ENCODE measurements around the gene MAPKAP1.
"Not testable (repeated sequence)": the region's sequence is repeated elsewhere in the genome, so short reads cannot be mapped to it uniquely, and the experiment has no call there.

The MAPKAP1 gene

DNA sequence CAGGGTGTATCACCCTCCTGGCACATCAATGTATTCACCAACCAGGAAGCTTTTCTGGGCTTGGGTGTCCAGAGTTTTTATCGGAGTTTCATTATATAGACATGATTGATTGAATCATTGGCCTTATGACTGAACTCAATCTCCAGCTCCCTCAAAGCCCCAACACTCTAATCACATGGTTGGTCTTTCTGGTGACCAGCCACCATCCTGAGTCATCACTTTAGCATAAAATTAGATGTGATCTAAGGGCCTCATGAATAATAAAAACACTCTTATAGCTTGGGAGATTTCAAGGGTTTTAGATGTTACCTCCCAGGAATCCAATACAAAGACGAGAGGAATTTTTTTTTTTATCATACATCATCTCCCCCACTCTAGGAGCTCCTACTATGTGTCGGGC, 32.4 kb upstream of the MAPKAP1 start:
- intact Hi-C loops (cut with DNase I), result no loop called here
- DNase-seq, result no peak

DNA sequence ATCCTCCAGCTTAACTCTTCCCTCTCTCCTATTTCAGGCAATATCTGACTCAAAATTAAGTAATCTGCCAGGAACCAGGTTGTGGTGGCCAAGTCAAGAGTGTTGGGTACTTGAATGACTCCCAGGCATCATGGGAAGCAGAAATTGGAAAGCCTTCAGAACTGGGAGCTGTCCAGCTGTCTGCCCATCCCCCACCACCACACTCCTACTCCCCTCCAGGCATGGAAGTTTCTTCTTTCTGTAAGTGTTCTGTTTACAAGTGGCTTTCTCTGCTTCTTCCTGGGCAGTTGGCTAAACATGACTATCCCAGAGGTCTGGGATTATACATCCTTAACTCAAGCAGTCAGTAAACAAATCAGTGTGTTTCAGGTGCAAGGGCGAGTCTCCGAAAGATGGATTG, 25.6 kb upstream of the MAPKAP1 start:
- no peak for DNase-seq
- intact Hi-C loops (cut with DNase I), result no loop called here

DNA sequence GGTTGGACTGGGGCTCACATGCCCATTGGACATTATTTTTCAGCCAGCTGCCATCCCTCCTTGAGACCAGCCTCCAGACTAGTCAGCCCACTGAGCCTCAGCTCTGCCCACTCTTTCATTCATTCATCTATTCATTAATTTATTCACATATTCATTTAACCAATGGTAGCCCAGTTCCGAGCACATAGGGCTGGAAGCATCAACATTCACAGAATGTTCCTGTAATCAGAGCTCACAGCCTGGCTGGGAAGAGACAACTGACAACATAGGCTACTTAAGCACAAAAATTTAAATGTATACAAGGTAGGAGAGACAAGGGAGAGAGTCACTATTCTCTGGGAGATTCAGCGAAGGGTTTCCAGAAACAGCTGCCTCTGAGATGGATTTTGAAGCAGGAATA, 23.2 kb upstream of the MAPKAP1 start:
- intact Hi-C loops (cut with DNase I), result no loop called here
- DNase-seq, result no peak

DNA sequence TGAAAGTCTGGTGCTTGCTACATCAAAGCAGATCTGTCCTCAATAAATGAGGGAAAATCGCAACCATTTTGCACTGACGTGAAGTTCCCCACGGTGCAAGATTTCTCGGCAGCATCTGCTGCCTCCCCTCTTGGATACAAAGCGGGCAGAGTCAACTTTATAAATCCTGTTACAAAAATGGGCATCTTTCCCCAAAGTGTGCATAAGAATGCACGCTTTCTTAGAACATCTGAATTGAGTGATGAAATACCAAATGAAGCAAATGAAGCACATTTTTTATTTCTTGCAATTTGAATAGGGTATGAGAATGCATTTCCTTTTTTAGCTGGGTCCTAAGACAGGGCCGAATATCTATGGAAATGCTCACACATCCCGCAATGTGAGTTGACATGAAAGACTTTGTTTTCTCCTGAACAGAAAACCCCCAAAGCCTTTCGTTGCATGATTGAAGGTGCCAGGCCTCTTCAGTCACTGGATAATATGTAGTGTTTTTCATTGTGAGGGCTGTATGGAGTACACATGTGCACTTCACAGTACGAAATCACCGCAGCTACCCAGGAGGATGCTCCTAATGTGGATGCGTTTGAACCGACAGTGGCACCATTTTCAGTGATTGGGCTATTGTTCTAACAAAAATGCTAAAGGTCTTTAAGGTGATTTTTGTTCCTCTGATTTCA, 19.6 kb upstream of the MAPKAP1 start:
- intact Hi-C loops (cut with DNase I), result no loop called here
- DNase-seq, result no peak

DNA sequence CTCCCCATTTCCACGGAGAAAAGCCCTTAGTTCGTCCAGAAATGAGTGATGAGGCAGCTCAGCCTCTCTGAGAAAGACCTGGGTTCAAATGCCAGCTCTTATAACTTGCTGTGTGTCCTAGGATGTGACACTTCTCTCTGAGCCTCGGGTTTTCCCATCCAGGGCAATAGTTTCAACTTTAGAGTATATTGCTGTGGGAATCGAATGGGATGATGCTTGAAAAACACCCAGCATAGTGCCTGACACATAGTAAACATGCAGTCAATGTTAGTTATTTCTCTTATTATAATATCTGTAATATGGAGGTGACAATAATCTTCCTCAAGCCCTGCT, 430 bp upstream of the MAPKAP1 start:
- intact Hi-C loops (cut with DNase I), result loop anchor here (1.0 kb wide), 1 partner anchor 39 kb away; no protein-coding TSS in a partner anchor
- no peak for DNase-seq

DNA sequence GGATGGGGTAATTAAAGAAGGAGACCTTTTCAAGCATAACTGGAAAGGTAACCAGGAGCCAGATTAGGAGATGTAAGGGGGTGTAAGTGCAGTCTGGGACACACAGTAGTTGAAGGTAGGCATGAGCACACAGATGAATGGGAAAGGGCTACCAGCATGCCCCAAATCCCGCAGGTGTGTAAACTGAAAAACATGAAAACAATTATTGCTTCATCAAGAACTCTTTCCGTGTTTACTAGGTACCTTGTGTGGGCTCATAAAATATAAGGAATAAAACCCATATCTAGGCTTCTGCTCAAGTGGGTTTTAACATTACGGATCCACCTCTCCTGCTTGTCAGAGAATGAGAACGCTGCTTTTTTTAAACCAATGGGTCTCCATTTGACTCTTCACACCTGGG, 1.1 kb downstream of the MAPKAP1 start:
- DNase-seq, result no peak
- intact Hi-C loops (cut with DNase I), result no loop called here

DNA sequence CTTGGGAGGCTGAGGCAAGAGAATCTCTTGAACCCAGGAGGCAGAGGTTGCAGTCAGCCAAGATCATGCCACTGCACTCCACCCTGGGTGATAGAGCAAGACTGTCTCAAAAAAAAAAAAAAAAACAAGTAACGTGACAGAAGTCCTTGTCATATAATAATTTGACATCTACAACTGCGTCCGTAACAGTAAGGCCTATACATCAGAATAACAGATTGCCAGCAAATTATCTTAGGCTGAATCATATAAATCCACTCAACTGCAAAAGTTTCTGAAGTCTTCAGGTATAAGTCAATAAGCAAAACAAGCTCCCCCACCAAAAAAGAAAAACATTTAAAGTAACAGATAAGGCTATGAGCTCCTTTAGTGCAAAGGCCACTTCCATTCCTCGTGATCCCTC, 3.3 kb downstream of the MAPKAP1 start:
- intact Hi-C loops (cut with DNase I), result no loop called here

DNA sequence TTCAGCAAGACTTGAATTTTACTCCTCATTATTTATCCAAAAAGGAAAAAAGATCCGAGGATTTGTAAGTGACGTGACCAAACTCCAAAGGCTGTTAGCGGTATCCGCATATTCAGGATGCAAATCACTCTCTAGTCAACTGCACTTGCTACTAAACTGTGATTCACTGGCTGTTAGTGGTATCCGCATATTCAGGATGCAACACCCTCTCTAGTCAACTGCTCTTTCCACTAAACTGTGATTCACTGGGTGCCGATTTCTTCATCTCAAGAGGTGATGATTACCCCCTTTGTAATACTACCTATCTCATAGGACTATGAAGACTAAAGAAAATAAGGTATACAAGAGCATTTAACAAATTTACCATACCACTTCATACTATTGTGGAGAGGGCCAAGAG, 5.7 kb downstream of the MAPKAP1 start:
- intact Hi-C loops (cut with DNase I), result no loop called here
- DNase-seq, result no peak

More for the DNA sequence above, 3.3 kb downstream of the MAPKAP1 start:
- DNase-seq, result no peak

DNA sequence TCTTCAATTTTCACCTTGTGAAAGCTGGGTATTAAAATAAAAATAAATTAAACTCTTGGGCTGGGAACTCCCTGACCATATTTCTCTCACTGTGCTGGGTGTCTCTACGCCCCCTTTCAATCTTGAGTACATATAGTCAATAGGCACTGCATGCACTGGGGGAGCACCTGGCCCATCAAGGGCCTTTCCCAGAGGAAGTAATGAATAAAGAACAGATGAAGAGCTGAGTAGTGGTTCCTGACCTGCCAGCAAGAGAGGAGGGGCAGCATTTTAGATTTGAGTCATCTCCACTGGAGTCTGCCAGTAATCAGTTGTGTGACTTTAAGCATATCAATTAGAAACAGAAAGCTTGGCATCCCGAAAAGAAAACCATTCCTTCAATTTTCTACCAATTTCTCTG, 6.2 kb downstream of the MAPKAP1 start:
- intact Hi-C loops (cut with DNase I), result no loop called here
- DNase-seq, result no peak

DNA sequence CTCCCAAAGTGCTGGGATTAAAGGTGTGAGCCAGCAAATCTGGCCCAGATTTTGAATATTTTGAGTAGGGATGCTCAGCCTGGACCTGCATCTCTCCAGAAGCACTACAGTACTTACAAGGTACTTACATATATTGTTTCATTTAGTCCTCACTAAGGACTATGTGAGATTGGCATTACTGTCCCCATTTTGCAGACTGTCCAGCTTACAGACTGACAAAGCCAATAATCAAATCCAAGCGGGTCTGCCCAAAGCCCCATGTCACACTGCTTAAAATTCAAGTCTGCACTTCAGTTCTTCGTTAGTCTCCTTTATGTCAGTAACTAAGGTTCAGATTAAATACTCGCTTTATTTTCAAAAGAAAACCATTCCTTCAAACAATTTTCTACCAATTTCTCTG, 7.1 kb downstream of the MAPKAP1 start:
- no peak for DNase-seq
- intact Hi-C loops (cut with DNase I), result no loop called here

DNA sequence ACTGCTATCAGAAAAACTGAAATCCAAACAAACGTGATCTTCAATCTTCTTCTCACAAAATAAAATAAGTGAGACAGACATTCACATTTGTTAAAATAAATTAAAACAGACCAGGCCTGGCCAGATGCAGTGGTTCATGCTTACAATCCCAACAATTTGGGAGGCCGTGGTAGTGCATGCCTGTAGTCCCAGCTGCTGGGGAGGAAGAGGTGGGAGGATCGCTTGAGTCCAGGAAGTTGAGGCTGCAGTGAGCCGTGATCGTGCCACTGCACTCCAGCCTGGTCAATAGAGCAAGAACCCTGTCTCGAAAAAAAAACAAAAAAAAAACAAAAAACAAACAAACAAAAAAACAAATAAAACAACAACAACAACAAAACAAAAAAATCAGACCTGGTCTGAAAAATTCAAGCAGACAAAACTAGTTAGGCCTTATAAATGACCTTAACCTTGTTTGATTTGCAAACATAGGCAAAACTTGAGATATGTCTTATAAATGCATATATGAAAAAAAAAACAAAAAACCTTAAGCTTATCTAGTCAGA, 10.8 kb downstream of the MAPKAP1 start:
- DNase-seq, result no peak
- intact Hi-C loops (cut with DNase I), result no loop called here

DNA sequence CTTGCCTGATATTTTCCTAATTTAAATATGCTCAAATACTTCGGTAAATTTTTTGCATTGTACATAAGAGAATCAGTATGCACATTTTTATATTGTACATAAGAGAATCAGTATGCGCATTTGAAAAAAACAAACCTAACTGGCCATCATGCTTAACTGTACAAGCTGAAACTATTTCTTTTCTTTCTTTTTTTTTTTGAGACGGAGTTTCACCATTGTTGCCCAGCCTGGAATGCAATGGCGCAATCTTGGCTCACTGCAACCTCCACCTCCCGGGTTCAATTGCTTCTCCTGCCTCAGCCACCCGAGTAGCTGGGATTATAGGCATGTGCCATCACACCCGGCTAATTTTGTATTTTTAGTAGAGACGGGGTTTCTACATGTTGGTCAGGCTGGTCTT, 11.5 kb downstream of the MAPKAP1 start:
- intact Hi-C loops (cut with DNase I); DNase-seq: not testable (repeated sequence)

DNA sequence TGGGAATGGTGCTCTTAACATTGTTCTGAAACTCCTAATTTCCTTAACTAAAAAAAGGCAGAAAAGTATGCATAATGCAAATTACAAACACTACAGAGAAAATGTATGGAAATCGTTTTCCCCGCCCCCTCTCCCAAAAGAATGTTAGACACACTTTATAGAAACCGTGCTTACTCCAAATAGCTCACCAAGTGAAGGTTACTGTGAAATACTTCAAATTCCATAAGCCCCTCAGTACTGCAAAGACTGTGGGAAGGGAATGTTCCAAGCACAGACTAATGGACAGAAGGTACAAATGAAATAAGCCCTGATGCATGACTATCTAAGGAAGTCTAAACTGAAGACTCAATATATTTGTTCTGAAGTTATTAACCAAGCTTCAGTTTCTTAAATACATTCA, 12.5 kb downstream of the MAPKAP1 start:
- intact Hi-C loops (cut with DNase I), result no loop called here
- no peak for DNase-seq

DNA sequence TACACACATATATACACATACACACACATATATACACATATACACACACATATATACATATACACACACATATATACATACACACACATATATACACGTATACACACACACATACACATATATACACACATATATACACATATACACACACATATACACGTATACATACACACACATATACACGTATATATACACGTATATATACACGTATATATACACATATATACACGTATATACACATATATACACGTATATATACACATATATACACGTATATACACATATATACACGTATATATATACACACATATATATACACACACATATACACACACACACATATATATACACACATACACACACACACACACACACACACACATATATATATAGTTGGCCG, 13.5 kb downstream of the MAPKAP1 start:
- intact Hi-C loops (cut with DNase I); DNase-seq: not testable (repeated sequence)

DNA sequence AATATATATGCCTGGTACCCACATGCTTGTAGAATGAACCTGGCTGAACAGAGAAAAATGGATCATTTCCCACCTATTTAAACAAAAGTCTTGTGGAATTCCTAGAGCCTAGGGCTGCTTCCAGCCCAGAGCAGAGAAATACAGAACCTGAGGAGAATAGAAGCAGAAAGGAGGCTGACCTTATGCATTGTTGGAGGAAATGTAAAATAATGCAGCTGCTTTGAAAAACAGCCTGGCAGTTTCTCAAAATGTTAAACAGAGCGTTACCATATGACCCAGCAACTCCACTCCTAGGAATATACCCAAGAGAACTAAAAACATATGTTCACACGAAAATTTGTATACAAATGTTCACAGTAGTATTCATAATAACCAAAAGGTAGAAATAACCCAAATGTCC, 15.1 kb downstream of the MAPKAP1 start:
- DNase-seq, result no peak
- intact Hi-C loops (cut with DNase I), result no loop called here

DNA sequence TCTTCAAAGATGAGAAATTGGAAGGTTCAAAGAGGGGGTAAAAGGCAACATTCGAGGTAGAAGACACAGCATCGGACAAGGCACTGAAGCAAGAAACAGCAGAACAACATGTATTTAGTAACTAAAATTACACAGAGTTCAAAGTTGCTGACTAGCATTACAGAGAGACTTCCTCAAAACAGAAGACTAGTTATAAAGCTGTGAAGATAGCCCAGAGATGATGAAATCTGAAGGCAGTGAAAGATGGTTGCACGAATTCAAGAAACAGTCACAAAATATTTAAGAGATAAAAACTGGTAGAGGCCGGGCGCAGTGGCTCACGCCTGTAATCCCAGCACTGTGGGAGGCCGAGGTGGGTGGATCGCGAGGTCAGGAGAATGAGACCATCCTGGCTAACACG, 16.3 kb downstream of the MAPKAP1 start:
- intact Hi-C loops (cut with DNase I), result no loop called here
- DNase-seq, result no peak

DNA sequence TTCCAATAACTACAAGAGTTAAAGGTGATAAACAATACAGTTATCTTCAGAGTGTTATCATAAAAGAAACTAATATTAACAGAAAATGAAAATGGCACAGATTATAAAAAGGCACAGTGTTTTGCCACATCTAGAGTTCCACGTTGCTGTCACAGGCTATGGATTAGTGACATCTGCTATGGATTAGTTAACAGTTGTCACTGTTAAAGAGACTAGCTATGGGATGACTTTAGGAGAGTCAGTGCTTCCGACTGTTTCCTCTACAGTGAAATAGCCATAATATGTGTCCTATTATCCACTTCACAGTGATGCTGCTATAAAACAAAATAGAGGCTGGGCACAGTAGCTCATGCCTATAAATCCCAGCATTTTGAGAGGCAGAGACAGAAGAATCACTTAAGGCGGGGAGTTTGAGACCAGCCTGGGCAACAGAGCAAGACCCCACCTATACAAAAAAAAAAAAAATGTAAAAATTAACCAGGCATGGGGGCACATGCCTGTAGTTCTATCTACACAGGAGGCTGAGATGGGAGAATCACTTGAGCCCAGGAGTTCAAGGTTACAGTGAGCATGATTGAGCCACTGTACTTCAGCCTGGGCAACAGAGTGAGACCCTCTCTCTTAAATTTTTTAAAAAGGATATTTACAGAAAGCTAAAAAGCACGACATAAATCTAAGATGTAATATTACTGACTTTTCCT, 19.7 kb downstream of the MAPKAP1 start:
- no peak for DNase-seq
- intact Hi-C loops (cut with DNase I), result no loop called here

DNA sequence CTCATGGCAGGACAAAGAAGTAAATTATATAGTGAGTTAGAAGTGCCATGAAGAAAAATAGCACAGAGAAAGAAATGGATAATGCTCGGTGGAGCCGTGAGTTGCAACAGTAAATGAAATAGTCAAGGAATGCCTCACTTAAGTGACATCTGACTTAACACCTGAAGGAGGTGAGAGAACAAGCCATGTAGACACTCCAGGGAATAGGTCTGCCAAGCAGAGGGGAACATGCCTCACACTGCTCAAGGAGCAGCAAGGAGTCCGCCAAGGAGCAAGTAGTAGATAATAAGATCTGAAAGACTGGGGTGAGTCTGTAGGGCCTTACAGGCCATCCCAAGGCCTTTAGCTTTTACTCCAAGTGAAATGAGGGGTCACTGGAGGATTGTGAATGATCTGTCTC, 21.8 kb downstream of the MAPKAP1 start:
- no peak for DNase-seq
- intact Hi-C loops (cut with DNase I), result no loop called here

DNA sequence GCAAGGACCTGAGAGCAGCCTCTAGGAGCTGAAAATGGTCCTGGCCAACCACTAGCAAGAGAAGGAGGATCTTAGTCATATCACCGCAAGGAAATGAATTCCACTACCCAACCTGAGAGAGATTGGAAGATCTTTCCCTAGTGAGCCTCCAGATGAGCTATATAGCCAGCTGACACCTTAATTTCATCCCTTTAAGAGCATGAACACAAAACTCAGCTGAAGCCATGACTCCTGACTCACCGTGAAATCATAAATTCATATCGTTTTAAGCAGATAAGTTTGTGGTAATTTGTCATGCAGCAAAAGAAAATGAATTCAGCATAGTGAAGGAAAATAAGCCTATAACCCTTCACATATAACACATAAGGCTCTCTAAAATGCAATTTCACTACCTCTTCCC, 23.5 kb downstream of the MAPKAP1 start:
- intact Hi-C loops (cut with DNase I), result no loop called here
- no peak for DNase-seq

DNA sequence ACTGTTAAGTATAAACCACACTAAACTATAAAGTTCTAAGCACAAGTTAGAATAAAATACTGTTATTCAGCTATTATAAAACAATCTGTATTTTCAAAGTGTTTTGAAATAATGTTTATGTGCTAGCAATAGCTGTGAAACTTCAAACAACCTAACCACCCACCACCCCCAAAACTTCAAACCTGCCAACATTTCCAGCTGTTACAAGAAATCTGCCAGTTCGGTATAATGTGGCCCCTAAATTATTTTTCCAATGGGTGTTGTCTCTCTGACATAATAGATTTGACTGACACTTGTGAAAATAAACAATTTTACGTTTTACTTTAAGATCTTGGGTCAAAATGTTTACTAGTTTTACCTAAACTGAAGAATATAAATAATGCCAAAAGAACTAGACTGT, 24.7 kb downstream of the MAPKAP1 start:
- no peak for DNase-seq

DNA sequence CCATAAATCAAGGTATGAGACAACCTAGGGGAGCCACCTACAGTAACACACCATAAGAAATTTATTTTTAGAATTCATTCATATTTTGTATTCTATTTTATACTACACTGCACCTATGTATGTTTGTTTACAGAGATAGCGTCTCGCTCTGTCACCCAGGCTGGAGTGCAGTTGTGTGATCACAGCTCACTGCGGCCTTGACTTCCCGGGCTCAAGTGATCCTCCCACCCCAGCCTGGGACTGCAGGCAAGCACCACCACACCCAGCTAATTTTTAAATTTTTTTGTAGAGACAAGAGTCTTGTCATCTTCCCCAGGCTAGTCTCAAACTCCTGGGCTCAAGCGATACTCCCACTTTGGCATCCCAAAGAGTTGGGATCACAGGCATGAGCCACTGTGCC, 25.4 kb downstream of the MAPKAP1 start:
- intact Hi-C loops (cut with DNase I), result no loop called here
- no peak for DNase-seq

More for the DNA sequence above, 24.7 kb downstream of the MAPKAP1 start:
- intact Hi-C loops (cut with DNase I), result no loop called here

DNA sequence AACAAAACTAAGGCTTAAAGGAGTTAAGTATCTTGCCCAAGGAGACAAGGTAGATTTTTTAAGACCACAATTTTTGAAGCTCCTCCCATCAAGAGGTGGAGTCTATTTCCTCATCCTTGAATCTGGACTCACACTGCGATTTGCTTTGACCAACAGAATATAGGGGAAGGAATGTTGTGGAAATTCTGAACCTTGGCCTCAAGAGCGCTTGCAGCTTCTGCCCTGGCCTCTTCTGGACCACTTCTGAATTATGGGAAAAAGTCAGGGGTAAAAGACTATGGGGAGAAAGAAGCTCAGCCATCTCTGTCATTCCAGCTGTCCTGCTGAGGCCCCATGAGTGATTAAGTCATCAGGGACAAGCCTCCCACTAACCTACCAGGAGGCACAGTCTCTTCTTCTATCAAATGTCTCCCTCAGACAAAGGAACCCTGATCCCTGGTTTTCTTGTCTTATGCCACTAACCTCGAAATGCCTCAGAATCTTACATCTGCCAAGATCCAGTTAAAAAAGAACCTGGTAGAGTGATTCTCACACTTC, 25.9 kb downstream of the MAPKAP1 start:
- no peak for DNase-seq
- intact Hi-C loops (cut with DNase I), result no loop called here
